ENCODE measurements around the gene ACSL6.

ACSL6 gene

DNA sequence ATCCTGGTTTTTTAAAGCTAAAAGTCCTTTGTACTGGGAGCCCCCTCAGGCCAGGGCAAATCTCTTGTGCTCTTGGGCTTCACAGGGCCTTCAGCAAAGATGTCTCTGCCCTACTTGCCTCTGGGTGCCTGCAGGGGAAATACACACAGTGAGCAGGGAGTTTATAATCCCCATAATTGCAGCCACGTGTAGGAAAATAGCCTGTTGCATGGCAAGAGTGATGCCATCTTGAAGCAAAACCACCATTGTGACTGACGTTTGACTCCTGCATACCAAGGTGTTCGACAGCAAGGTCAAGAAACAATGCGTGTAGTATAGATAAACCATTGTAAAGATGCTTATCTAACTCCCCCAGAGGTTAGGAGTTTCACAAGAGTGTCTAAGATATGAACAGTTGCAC is 37.6 kb upstream of the ACSL6 start:
- DNase-seq = no peak

DNA sequence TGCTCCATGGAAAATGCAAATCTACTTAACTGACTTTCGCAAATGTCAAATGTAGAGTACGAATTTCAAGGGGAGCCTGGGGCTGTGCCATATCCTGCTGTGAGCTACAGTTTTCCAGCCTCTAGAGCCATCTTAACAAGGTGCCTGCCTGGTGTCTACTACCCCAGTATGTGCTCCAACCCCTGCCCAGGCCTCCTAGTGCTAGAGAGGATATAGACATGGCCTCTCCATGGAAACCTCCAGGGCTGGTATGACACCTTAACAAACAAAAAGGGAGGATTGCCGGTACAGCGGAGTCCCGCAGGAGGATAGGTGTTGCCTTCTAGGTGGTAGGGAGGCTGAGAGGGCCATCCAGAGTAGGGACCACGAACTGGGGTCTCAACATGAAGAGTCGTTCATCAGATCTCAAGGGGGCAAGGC is 35.4 kb upstream of the ACSL6 start:
- DNase-seq = no peak

DNA sequence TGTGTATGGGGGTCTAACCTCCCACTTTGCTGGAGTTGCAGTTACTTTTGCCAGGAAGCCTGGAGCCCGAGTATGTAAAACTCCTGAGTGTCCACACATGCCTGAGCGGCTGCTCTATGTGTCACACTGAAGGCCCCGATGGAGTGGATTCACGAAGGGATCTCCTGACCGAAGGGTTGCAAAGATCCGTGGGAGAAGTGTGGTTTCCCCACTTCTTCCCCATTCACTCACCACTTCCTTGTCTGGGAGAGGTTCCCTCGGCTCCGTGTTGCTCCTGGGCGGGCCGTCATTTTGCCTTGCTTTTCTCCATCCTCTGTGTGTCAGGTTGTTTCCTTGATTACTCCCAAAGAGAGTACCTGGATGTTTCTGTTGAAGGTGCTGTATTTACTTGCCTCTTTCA is 32.7 kb upstream of the ACSL6 start:
- no peak for DNase-seq

GRCh38 chr5:132037353-132037752 is 25.9 kb upstream of the ACSL6 start:
- no peak for DNase-seq

DNA sequence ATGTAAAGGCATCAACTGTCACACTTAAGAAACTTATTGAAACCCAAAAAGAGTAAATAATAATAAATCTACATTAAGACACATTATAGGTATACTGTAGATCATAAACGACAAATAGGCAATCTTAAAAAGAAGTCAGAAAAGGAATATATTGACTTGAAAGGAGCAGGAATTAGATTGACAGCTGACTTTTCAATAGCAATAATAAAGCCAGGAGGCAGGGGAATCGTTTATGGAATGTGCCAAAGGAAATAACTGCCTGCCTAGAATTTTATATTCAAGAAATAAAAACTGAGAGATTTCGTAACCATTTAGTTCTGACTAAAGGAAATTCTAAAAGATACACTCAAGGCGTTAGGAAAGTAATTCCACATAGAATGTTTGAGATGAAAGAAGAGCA is 21.7 kb upstream of the ACSL6 start:
- DNase-seq = no peak

- no peak for DNase-seq
Observed at GRCh38 chr5:132032196-132032595, 20.7 kb upstream of the ACSL6 start.

DNA sequence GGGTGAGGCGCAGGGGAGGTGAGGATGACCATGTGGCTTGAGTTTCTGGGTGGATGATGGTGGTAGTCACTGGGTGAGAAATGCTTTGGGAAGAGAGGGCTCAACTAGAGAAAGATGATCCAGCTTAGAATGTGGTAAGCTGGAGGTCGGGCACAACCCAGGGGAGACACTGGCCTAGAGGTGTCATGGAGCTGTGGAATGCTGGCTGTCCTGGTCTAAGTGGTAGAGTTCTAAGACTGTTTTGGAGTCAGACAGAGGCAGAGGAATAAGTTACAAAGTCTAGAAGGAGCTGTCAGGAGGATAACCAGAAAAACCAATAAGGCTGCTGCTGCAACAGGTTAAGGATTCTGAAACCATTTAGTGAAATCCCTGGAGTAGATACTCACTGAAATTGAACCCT is 19.2 kb upstream of the ACSL6 start:
- no peak for DNase-seq

- DNase-seq = no peak
Observed at GRCh38 chr5:132029609-132030330, 18.3 kb upstream of the ACSL6 start.

GRCh38 chr5:132027027-132027426 is 15.6 kb upstream of the ACSL6 start:
- no peak for DNase-seq

- no peak for DNase-seq
Observed at GRCh38 chr5:132026516-132027008, 15.1 kb upstream of the ACSL6 start.

- no peak for DNase-seq
Observed at GRCh38 chr5:132025403-132025971, 14.0 kb upstream of the ACSL6 start.

- no peak for DNase-seq
Observed at GRCh38 chr5:132024789-132025402, 13.4 kb upstream of the ACSL6 start.

GRCh38 chr5:132024117-132024435 is 12.6 kb upstream of the ACSL6 start:
- DNase-seq = no peak

GRCh38 chr5:132023258-132024116 is 12.0 kb upstream of the ACSL6 start:
- DNase-seq = no peak

DNA sequence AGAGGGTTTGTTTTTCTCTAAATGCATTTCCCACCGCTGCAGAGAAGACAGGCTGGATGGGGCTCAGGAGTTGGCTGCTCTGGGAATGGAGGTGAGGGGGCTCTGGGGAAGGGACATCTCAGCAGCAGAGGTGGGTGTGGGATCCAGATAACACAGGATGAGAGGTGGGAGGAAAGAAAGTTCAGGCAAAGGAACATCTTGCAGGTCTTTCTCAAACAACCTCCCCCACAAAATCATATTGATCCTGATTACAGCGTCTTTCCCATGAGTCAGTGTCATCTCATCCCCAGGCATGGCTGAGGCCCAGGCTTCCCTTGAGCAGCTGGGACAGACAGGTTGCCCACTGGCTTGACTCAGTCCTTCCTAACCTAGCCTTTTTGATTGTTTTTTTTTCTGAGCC is 11.3 kb upstream of the ACSL6 start:
- DNase-seq = no peak

DNA sequence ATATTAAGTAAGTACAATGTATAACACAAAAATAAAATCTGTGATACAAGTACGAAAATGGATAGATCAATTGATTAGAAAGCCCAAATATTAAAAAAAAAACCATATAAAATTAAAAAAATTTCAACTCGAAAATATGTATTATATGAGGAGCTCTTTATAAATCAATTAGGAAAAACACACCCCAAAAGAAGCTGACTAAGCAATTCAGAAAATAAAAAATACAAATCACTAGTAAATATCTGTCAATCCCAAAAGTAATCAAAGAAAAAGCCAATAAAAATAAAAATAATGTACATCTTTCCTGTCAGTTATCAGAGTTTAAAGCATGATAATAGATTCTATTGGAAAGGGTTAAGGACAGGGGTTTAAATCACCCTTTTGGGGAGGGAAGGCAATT is 10.2 kb upstream of the ACSL6 start:
- no peak for DNase-seq

DNA sequence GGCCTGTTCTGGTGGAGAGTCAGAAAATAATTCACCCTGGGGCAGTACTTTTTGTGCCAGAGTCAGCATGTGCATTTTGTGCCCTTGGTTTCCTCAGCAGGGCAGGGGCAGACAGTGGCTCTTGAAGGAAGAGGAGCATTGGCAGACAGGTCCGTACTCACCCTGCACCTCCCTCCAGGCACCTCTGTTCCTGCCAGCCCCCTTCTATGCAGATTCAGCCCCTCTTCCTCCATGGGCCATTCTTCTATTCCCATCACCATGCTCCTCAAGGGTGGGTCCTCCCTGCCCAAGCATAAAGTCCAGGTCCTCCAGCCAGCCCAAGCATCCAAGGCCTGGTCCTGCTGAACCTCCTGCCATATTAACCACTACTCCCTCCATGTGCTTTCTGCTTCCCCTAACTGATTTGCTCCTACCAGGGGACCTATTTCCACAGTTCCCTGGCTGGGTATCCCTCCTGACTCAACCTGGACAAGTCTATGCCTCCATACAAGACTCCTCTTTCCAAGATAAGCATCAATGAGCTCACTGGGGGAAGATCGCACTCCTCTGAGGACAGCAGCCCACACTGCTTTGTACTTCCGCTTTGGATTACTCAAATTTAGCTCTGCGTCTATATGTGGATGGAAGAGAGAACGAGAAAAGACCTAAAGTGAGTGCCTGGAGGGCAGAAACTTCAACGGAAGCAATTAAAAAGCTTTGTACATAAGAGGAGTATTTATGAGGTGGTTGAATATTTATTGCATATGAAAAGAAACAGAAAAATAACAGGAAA is 9.3 kb upstream of the ACSL6 start:
- DNase-seq = peak; percentile 21

- no peak for DNase-seq
Observed at GRCh38 chr5:132019857-132020555, 8.5 kb upstream of the ACSL6 start.

DNA sequence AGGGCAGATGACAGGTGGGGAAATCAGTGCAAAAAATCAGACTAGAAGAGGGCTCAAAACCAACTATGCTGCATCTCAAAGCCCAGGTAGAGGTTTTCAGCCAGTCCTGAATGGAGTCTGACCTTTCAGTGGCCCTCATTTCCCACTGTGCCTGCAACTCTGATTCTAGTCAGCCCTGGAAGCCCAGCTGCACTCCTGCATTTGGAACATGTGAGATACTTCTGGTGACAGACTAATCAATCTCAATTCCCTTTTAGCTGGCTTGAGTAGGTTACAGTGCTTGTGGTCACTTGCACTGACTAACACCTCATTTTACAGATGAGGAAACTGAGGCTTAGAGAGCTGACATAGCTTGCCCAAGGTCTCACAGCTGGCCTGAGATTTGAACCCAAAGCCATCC is 7.9 kb upstream of the ACSL6 start:
- DNase-seq = no peak

DNA sequence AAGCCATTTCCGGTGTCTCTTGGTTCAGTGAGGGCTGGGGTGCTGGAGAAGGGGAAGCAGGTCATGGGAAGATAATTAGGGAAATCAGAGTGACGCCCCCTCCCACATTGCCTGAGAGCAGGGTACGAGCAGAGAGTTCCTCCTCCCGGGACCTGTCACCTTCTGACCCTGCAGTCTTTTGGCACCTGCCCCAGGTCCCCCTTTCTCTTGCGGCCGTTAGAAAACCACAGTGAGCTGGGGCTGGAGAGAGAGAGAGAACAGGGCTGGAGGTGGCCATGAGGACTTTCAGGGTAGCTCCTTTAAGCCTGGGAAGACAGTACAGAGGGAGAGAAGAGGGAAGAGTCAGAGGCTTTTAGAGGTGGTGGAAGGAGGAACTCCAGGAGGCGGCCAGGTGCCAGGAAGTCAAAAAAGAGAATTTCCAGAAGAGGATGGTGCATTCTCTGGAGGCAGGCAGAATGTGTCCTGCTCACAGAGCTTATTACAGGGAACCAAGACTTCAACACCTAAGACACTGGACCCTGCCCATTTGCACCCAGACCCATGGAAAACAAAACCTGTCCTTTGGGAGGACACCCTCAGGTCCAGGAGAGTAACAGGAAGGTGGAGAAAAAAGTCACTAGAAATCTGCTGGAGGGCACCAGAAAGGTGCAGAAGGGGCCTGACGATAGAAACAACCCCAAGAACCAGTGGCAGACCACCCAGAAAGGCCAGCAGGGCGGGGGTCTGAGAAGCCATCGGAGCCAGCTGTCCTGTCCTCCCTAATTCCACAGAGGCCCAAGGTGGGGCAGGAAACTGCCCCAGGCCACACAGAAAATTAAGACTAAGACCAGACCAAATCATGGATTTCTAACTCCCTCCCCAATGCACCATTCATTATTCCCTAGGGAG is 6.5 kb upstream of the ACSL6 start:
- no peak for DNase-seq

DNA sequence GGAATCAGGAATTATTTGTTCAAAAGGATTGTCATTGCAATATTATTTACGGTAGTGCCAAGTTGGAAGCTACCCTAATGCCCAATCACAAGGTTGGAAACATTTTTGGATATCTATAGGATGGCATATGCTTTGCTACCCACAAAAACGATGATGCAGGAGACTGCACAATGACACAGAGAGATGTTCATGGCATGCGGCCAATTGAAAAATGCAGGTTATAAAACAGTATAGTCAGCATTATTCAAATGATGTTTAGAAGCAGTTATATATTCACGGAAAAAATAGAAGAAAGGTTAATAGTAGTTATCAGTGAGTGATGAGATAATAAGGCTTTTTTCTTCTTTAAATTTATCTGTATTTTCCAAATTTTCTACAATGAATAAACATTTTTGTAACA is 5.9 kb upstream of the ACSL6 start:
- no peak for DNase-seq

Data from right forelimb (tissue), 1 donor.